ENCODE results near the gene ZNF362. TPM values are rescaled to one million over a fixed set of nuclear protein-coding genes. Genes with fewer than 3 reads are reported as not detected.

Gene ZNF362
- total and polyA plus RNA-seq, 2 of the 13 experiments (the other 11 are each of a cell fraction or from before 2014, with no cell fraction given), result 8.3 to 14.2 TPM

DNA sequence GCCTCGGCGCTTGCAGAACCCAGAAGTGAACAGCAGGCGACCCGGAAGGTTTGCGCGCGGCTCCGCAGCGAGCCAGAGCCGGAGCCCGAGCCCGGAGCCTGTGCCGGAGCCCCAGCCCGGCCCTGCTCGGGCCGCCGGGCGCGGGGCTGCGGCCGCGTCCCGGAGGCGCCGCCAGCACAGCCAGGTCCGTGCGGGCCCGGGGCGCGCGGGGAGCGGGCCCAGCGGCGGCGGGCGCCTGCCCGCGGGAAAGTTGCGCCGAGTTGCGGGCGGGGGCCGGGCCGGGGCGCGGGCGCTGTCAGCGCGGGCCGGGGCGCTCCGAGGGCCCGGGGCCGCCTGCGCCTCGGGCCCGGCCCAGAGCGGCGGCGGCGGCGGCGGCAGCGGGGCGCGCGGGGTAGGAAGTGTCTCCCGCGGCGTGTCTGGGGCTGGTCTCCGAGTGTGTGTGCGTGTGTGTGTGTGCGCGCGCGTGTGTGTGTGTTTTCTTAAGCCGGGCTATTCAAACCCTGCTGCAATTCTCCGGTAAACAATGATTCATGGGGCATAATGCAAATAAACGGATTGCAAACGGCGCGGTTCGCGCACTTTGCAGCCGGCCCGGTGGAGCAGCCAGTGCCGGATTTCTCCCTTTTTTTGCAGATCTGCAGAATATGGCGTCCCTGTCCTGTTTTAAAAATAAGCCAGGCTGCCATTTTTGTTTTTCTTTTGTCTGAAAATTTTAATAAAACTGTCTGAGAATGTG is at the start of gene ZNF362 (continued):
- TF ChIP-seq, protein P1, sequence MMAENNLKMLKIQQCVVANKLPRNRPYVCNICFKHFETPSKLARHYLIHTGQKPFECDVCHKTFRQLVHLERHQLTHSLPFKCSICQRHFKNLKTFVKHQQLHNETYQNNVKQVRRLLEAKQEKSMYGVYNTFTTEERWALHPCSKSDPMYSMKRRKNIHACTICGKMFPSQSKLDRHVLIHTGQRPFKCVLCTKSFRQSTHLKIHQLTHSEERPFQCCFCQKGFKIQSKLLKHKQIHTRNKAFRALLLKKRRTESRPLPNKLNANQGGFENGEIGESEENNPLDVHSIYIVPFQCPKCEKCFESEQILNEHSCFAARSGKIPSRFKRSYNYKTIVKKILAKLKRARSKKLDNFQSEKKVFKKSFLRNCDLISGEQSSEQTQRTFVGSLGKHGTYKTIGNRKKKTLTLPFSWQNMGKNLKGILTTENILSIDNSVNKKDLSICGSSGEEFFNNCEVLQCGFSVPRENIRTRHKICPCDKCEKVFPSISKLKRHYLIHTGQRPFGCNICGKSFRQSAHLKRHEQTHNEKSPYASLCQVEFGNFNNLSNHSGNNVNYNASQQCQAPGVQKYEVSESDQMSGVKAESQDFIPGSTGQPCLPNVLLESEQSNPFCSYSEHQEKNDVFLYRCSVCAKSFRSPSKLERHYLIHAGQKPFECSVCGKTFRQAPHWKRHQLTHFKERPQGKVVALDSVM (CRISPR knock-in tag; IDR thresholded peaks at IDR 0.05), result no peak
- TF ChIP-seq DR1 (CRISPR knock-in tag; IDR thresholded peaks at IDR 0.05) (no peak), TCF7L2 (IDR thresholded peaks at IDR 0.05; ENCODE audit: low read depth, low read length) (no peak), SMYD3 (CRISPR knock-in tag; IDR thresholded peaks at IDR 0.05) (no peak), ZC3H4 (CRISPR knock-in tag; IDR thresholded peaks at IDR 0.05; ENCODE audit: borderline replicate concordance) (no peak), ZNF501 (CRISPR knock-in tag; IDR thresholded peaks at IDR 0.05) (no peak), PCBP2 (optimal IDR thresholded peaks at IDR 0.05; ENCODE audit: low read depth, low read length, poor library complexity, severe bottlenecking) (no peak), ZNF317 (CRISPR knock-in tag; IDR thresholded peaks at IDR 0.05) (no peak; the same call in 1 of the 2 replicates), MBNL3 (CRISPR knock-in tag; conservative IDR thresholded peaks at IDR 0.05) (no peak), BHLHE40 (IDR thresholded peaks at IDR 0.05; ENCODE audit: low read length) (peak; percentile 58; the same call in 1 of the 2 replicates), KAT2B (IDR thresholded peaks at IDR 0.05; ENCODE audit: borderline replicate concordance, low read depth, low read length) (no peak), ONECUT2 (CRISPR knock-in tag; IDR thresholded peaks at IDR 0.05) (no peak), ZNF12 (CRISPR knock-in tag; IDR thresholded peaks at IDR 0.05) (0 out of 2 replicates have a peak, but pooled peaks have one; percentile 28), ZNF558 (CRISPR knock-in tag; IDR thresholded peaks at IDR 0.05; ENCODE audit: borderline replicate concordance) (no peak), SMC3 (IDR thresholded peaks at IDR 0.05; ENCODE audit: low read length) (no peak), ZSCAN9 (CRISPR knock-in tag; IDR thresholded peaks at IDR 0.05; ENCODE audit: borderline replicate concordance) (no peak)
- TF ChIP-seq, protein P2, sequence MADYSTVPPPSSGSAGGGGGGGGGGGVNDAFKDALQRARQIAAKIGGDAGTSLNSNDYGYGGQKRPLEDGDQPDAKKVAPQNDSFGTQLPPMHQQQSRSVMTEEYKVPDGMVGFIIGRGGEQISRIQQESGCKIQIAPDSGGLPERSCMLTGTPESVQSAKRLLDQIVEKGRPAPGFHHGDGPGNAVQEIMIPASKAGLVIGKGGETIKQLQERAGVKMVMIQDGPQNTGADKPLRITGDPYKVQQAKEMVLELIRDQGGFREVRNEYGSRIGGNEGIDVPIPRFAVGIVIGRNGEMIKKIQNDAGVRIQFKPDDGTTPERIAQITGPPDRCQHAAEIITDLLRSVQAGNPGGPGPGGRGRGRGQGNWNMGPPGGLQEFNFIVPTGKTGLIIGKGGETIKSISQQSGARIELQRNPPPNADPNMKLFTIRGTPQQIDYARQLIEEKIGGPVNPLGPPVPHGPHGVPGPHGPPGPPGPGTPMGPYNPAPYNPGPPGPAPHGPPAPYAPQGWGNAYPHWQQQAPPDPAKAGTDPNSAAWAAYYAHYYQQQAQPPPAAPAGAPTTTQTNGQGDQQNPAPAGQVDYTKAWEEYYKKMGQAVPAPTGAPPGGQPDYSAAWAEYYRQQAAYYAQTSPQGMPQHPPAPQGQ (CRISPR knock-in tag; IDR thresholded peaks at IDR 0.05; ENCODE audit: borderline replicate concordance), result no peak
- TF ChIP-seq, protein P3, sequence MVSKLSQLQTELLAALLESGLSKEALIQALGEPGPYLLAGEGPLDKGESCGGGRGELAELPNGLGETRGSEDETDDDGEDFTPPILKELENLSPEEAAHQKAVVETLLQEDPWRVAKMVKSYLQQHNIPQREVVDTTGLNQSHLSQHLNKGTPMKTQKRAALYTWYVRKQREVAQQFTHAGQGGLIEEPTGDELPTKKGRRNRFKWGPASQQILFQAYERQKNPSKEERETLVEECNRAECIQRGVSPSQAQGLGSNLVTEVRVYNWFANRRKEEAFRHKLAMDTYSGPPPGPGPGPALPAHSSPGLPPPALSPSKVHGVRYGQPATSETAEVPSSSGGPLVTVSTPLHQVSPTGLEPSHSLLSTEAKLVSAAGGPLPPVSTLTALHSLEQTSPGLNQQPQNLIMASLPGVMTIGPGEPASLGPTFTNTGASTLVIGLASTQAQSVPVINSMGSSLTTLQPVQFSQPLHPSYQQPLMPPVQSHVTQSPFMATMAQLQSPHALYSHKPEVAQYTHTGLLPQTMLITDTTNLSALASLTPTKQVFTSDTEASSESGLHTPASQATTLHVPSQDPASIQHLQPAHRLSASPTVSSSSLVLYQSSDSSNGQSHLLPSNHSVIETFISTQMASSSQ (IDR thresholded peaks at IDR 0.05; ENCODE audit: low read depth), result 0 out of 2 replicates have a peak, but pooled peaks have one; percentile 37
- TF ChIP-seq, protein P3 (CRISPR knock-in tag; IDR thresholded peaks at IDR 0.05; ENCODE audit: borderline replicate concordance), result peak; percentile 29; the same call in 1 of the 2 replicates
- TF ChIP-seq, protein P4, sequence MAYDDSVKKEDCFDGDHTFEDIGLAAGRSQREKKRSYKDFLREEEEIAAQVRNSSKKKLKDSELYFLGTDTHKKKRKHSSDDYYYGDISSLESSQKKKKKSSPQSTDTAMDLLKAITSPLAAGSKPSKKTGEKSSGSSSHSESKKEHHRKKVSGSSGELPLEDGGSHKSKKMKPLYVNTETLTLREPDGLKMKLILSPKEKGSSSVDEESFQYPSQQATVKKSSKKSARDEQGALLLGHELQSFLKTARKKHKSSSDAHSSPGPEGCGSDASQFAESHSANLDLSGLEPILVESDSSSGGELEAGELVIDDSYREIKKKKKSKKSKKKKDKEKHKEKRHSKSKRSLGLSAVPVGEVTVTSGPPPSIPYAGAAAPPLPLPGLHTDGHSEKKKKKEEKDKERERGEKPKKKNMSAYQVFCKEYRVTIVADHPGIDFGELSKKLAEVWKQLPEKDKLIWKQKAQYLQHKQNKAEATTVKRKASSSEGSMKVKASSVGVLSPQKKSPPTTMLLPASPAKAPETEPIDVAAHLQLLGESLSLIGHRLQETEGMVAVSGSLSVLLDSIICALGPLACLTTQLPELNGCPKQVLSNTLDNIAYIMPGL (CRISPR knock-in tag; IDR thresholded peaks at IDR 0.05; ENCODE audit: borderline replicate concordance in 1 of 2, low read depth in 1 of 2), result peak; percentile 22 to 40; a peak in 2 of 4 replicates

All from HepG2 (cell line).